ENCODE results near the gene ZGPAT. TPM values are rescaled to one million over a fixed set of nuclear protein-coding genes. Genes with fewer than 3 reads are reported as not detected.

ZGPAT gene
- total and polyA plus RNA-seq, 10 of the 15 experiments (the other 5 are each of a cell fraction or from before 2014, with no cell fraction given): 0.58 to 52.9 (median 18.0) TPM

- ChIA-PET POLR2A (no interaction called here), CTCF (no interaction called here)
- ATAC-seq: no peak
Measured at GRCh38 chr20:63685269-63686026, 22.4 kb upstream of the ZGPAT start.

More at GRCh38 chr20:63685269-63686026, 22.4 kb upstream of the ZGPAT start:
- Histone ChIP-seq H4K20me1 (ENCODE audit: control insufficient read depth, insufficient read depth) (no peaks in the 10 kb centered on the region), H3K4me2 (ENCODE audit: control insufficient read depth, insufficient read depth) (no peak overlapping the region), H3K36me3 (ENCODE audit: control insufficient read depth in 2 of 2, insufficient read depth in 2 of 2, low read length in 1 of 2) (no peaks in the 10 kb centered on the region; a peak in 1 of 4 replicates), H3K4me3 (no peak overlapping the region), H2AFZ (ENCODE audit: control insufficient read depth, low read depth, low read length) (no peak overlapping the region), H3K79me2 (ENCODE audit: control insufficient read depth, insufficient read depth, low read length) (no peaks in the 10 kb centered on the region), H3K9me3 (replicated peaks; ENCODE audit: control insufficient read depth, insufficient read depth, low read length) (no peaks in the 10 kb centered on the region), H3K4me1 (ENCODE audit: control insufficient read depth, insufficient read depth, low read length) (no peaks in the 10 kb centered on the region), H3K9ac (ENCODE audit: control insufficient read depth, insufficient read depth, low read length) (no peak overlapping the region), H3K27me3 (replicated peaks in 1 of 2; ENCODE audit: control insufficient read depth in 2 of 2, insufficient read depth in 2 of 2, low read length in 1 of 2) (no peaks in the 10 kb centered on the region), H3K27ac (ENCODE audit: control insufficient read depth, insufficient read depth) (no peak overlapping the region)
- WGBS (ENCODE audit: insufficient coverage, insufficient replicate concordance, low lambda C conversion rate, missing lambda C conversion rate): 87% methylated on average over 20 of the region's 21 CpGs
- intact Hi-C loops (cut with micrococcal nuclease; ENCODE audit: unreplicated experiment) (no loop called here), in situ Hi-C loops (cut with MboI) (no loop called here)
- FAIRE-seq: no peak
- ChIA-PET SMC1A (ENCODE audit: uncharacterized antibody, unreplicated experiment) (no interaction called here), RAD21 (ENCODE audit: unreplicated experiment) (no interaction called here)
- DNase-seq (ENCODE audit: low read depth, low spot score): no peak
- TF ChIP-seq CBFB (IDR thresholded peaks at IDR 0.05; ENCODE audit: low read depth): no peak
- TF ChIP-seq RELB (IDR thresholded peaks at IDR 0.05; ENCODE audit: low read depth): no peak
- TF ChIP-seq TARDBP (IDR thresholded peaks at IDR 0.05; ENCODE audit: borderline replicate concordance): no peak
- TF ChIP-seq TCF7 (IDR thresholded peaks at IDR 0.05; ENCODE audit: borderline replicate concordance): no peak
- no peak for TF ChIP-seq KLF5 (IDR thresholded peaks at IDR 0.05; ENCODE audit: partially characterized antibody)
- no peak for TF ChIP-seq E2F4 (IDR thresholded peaks at IDR 0.05; ENCODE audit: low read depth, low read length)
- TF ChIP-seq SUPT20H (IDR thresholded peaks at IDR 0.05; ENCODE audit: borderline replicate concordance, control insufficient read depth, low read depth, low read length): no peak
- TF ChIP-seq IKZF1 (conservative IDR thresholded peaks at IDR 0.05): no peak
- TF ChIP-seq EED (IDR thresholded peaks at IDR 0.05; ENCODE audit: low read depth): no peak
- TF ChIP-seq BMI1 (IDR thresholded peaks at IDR 0.05; ENCODE audit: borderline replicate concordance): no peak
- BruUV-seq (replicated peaks): no TSS peak

Data from GM12878 (cell line).